Smooth muscle cell (in vitro differentiated cells): ENCODE data around the gene MCM6. TPM values are rescaled to one million over a fixed set of nuclear protein-coding genes. Genes with fewer than 3 reads are reported as not detected.
"Not testable (repeated sequence)": the region's sequence is repeated elsewhere in the genome, so short reads cannot be mapped to it uniquely, and the experiment has no call there.

Experiments
- DNase-seq: peaks from one replicate; lab custom pipeline; 2025; ENCODE audit not compliant: unreplicated experiment; lab: John Stamatoyannopoulos, UW
- H2AFZ ChIP-seq: fragments of 200-600 bp; sonication (generic); 2 replicates; pipeline ENCODE4 v1.6.0; 2016; ENCODE audit warnings: antibody characterized with exemption, low read depth, mild to moderate bottlenecking
- H3F3A ChIP-seq: fragments of 200-600 bp; sonication (generic); 2 replicates; pipeline ENCODE4 v1.6.0; 2017; ENCODE audit warnings: antibody characterized with exemption, low read depth
- H3K27ac ChIP-seq: fragments of 200-600 bp; sonication (generic); 2 replicates; pipeline ENCODE4 v1.5.1; 2016; ENCODE audit warnings: low read depth, mild to moderate bottlenecking
- H3K27me3 ChIP-seq: fragments of 200-600 bp; sonication (generic); 2 replicates; pipeline ENCODE4 v1.6.1; 2016; ENCODE audit warnings: low read depth, mild to moderate bottlenecking
- H3K36me3 ChIP-seq: fragments of 200-600 bp; sonication (generic); 2 replicates; pipeline ENCODE4 v1.5.1; 2016; ENCODE audit warnings: low read depth
- H3K4me1 ChIP-seq: fragments of 200-600 bp; sonication (generic); 2 replicates; pipeline ENCODE4 v1.5.1; 2016; ENCODE audit warnings: low read depth
- H3K4me2 ChIP-seq: fragments of 200-600 bp; sonication (generic); 2 replicates; pipeline ENCODE4 v1.6.0; 2016; ENCODE audit warnings: mild to moderate bottlenecking
- H3K4me3 ChIP-seq: fragments of 200-600 bp; sonication (generic); 2 replicates; pipeline ENCODE4 v1.5.1; 2016; ENCODE audit warnings: mild to moderate bottlenecking
- H3K79me2 ChIP-seq: fragments of 200-600 bp; sonication (generic); 2 replicates; pipeline ENCODE4 v1.6.0; 2016; ENCODE audit warnings: low read depth, mild to moderate bottlenecking
- H3K9ac ChIP-seq: fragments of 200-600 bp; sonication (generic); 2 replicates; pipeline ENCODE4 v1.6.0; 2016; ENCODE audit warnings: low read depth
- H3K9me3 ChIP-seq: fragments of 200-600 bp; sonication (generic); replicated peaks from 2 replicates; pipeline ENCODE4 v1.5.1; 2016; ENCODE audit warnings: low read depth
- H4K20me1 ChIP-seq: fragments of 200-600 bp; sonication (generic); 2 replicates; pipeline ENCODE4 v1.6.0; 2016; ENCODE audit warnings: low read depth
- CTCF ChIP-seq: fragments of 200-600 bp; sonication (generic); IDR thresholded peaks from 2 replicates; pipeline ENCODE4 v1.5.1; 2017; ENCODE audit warnings: borderline replicate concordance, mild to moderate bottlenecking, antibody characterized with exemption; ENCODE audit not compliant: insufficient read depth, poor library complexity, severe bottlenecking
- WGBS: methylation state at CpG from one replicate; pipeline ENCODE4 v1.1.7; 2016; ENCODE audit warnings: low lambda C conversion rate; 5-methylcytosine and 5-hydroxymethylcytosine counted together
- polyA plus RNA-seq: library from polyadenylated mRNA; unstranded; fragments of >200 nt; fragmentation: Nextera tagmentation; extraction: Ambion mirVana; gene quantifications from 2 replicates; pipeline ENCODE4 v1.2.1, GENCODE V29; 2016
- total RNA-seq: library from RNA; depleted of rRNA; stranded (reverse); fragments of >200 nt; gene quantifications from 2 replicates; pipeline ENCODE4 v1.2.3, GENCODE V29; 2014

Gene MCM6
- total and polyA plus RNA-seq, 2 experiments from 2014 or later: 17.3 to 19.0 TPM

GRCh38 chr2:135817466-135817865 lies 58.8 kb downstream of the MCM6 start:
- H3K4me1 ChIP-seq: no peaks in the 10 kb centered on the region
- no peaks in the 10 kb centered on the region for H3F3A ChIP-seq
- WGBS: 92% methylated on average over 18 of the region's 18 CpGs
- H3K36me3 ChIP-seq: no peaks in the 10 kb centered on the region
- no peaks in the 10 kb centered on the region for H3K27me3 ChIP-seq
- H4K20me1 ChIP-seq: no peaks in the 10 kb centered on the region
- H3K27ac ChIP-seq: no peak overlapping the region
- DNase-seq: no peak
- H3K4me2 ChIP-seq: no peak overlapping the region
- no peaks in the 10 kb centered on the region for H3K9me3 ChIP-seq
- TF ChIP-seq CTCF: no peak
- no peak overlapping the region for H3K4me3 ChIP-seq
- H3K79me2 ChIP-seq: no peaks in the 10 kb centered on the region
- no peak overlapping the region for H2AFZ ChIP-seq
- no peak overlapping the region for H3K9ac ChIP-seq

GRCh38 chr2:135815269-135815668 lies 61.0 kb downstream of the MCM6 start:
- H3K27ac ChIP-seq: no peak overlapping the region
- H3K9me3 ChIP-seq: no peaks in the 10 kb centered on the region
- DNase-seq: no peak
- H3K27me3 ChIP-seq: no peaks in the 10 kb centered on the region
- TF ChIP-seq CTCF: no peak
- no peaks in the 10 kb centered on the region for H3F3A ChIP-seq
- no peaks in the 10 kb centered on the region for H3K36me3 ChIP-seq
- H2AFZ ChIP-seq: no peak overlapping the region
- no peaks in the 10 kb centered on the region for H4K20me1 ChIP-seq
- H3K4me1 ChIP-seq: no peaks in the 10 kb centered on the region
- 81% methylated on average over 3 of the region's 3 CpGs for WGBS
- H3K4me3 ChIP-seq: no peak overlapping the region
- H3K79me2 ChIP-seq: no peaks in the 10 kb centered on the region
- H3K9ac ChIP-seq: no peak overlapping the region
- no peak overlapping the region for H3K4me2 ChIP-seq

GRCh38 chr2:135812907-135813511 lies 63.2 kb downstream of the MCM6 start:
- Histone ChIP-seq H3K9ac (no peak overlapping the region), H3K27me3 (no peaks in the 10 kb centered on the region), H3K4me2 (no peak overlapping the region), H3K4me1 (no peaks in the 10 kb centered on the region), H2AFZ (no peak overlapping the region), H3K27ac (no peak overlapping the region), H3K4me3 (no peak overlapping the region), H3K79me2 (no peaks in the 10 kb centered on the region), H4K20me1 (no peaks in the 10 kb centered on the region), H3K9me3 (no peaks in the 10 kb centered on the region), H3F3A (no peaks in the 10 kb centered on the region), H3K36me3 (no peaks in the 10 kb centered on the region)
- no peak for TF ChIP-seq CTCF
- no peak for DNase-seq
- 82% methylated on average over 2 of the region's 2 CpGs for WGBS

- not testable (repeated sequence) for H4K20me1 ChIP-seq, H3K4me2 ChIP-seq, H3K27me3 ChIP-seq, H3K36me3 ChIP-seq, DNase-seq, H3K27ac ChIP-seq, H3K9me3 ChIP-seq, H3F3A ChIP-seq, H3K9ac ChIP-seq, H2AFZ ChIP-seq, H3K79me2 ChIP-seq, H3K4me1 ChIP-seq, H3K4me3 ChIP-seq
- WGBS: 90% methylated on average over 3 of the region's 3 CpGs
Measured at GRCh38 chr2:135807874-135808273, 68.4 kb downstream of the MCM6 start.
